ENCODE results near the gene PPFIA1.

Gene PPFIA1

DNA sequence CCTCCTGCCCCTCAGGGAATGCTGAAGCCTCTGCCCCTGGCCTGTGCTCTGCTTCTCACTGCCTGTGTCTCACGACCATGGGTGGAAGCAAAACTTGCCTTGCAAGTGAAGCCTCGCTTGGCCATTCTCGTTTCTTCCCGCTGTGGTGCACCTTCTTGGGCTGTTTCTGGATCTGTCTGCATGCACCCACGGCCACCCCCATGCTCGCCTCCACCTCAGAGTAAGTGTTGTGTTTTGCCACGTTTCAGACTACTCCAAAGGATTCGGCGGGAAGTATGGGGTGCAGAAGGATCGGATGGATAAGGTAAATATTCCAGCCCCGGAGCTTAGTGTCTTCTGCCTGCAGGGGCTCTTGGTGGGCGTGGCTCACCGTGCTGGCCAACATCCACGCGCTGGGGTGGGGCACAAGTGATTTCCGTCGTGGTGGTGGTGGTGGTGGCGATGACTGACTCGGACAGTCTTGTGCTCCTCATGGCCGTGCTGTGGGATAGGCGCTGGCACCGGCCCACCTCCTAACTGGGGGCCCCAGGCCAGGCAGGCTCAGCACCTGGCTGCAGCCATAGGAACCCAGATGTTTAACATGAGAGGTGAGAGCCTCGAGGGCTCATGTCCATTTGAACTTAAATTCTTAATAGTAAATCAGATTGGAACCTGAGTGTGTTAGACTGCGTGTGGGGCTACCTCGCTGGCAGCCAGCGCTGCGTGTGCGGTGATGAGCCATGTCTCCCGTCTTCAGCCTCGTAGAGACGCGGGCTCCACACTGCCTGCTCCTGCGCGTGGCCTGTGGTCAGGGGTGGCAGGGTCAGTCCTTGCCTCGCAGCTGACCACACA, 152.4 kb downstream of the PPFIA1 start:
- Mint-ChIP-seq H3K27ac (ENCODE audit: low read depth) (no peak overlapping the region), H3K4me3 (no peak overlapping the region), H3K9me3 (no peaks in the 10 kb centered on the region), H3K4me1 (peaks cover 31% of the 10 kb centered on the region), H3K36me3 (ENCODE audit: insufficient read depth) (peaks cover 5% of the 10 kb centered on the region), H3K27me3 (peaks cover 35% of the 10 kb centered on the region)
- ATAC-seq (replicated peaks; ENCODE audit: extremely low read depth, poor library complexity, severe bottlenecking): no peak
- DNase-seq (ENCODE audit: low spot score in 2 of 2): no peak

DNA sequence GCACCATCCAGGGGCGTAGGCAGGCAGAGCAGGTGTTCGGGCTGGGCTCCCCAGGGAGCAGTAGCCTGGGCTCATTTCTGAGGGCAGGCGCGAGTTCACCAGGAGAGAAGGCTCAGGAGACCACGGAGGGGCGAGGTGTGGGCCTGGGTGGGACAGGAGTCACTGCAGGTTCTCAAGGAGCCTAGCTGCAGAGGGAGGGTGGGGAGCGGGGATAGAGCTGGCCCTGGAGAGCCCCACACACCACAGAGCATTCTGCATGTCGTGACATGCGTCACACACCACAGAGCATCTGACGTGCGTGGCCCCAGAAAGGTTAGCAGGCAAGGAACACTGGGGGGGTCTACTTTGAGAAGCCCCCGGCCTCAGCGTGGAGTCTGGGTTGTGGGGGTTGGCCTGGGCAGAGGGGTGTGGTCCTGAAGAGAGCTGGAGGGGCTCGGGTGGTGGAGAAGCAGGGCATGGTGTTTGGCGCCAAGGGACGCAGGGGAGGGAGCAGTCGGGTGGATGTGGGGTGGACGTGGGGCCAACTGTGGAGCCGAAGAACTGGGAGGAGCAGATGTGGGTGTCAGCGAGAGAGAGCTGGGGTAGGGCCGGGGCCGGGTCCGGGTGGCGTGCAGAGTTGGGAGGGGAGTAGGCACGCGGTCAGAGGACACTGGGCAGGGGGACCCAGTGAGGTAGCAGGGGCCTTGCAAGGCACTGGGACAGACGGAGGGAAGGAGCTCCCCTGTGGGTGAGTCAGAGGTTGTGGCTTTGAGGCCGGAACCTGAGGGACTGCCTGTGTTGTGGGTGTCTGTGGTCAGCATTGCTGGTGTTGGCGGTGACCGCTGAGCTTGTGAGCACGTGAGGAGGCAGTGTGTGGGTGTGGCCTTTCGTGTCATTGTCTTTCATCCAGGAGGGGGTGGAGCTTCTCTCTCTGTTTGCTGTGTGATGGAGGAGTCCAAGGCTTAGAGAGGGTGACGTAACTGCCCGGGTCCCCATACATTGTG, 153.3 kb downstream of the PPFIA1 start:
- Mint-ChIP-seq H3K4me3 (peak overlapping the region; percentile 33), H3K27ac (ENCODE audit: low read depth) (peak overlapping the region; percentile 85), H3K27me3 (peaks cover 43% of the 10 kb centered on the region), H3K36me3 (ENCODE audit: insufficient read depth) (peaks cover 5% of the 10 kb centered on the region), H3K4me1 (peaks cover 31% of the 10 kb centered on the region), H3K9me3 (no peaks in the 10 kb centered on the region)
- peak in 1 of 2 donors; percentile 50 for DNase-seq (ENCODE audit: low spot score in 2 of 2)
- ATAC-seq (replicated peaks; ENCODE audit: extremely low read depth, poor library complexity, severe bottlenecking): peak; percentile 82

DNA sequence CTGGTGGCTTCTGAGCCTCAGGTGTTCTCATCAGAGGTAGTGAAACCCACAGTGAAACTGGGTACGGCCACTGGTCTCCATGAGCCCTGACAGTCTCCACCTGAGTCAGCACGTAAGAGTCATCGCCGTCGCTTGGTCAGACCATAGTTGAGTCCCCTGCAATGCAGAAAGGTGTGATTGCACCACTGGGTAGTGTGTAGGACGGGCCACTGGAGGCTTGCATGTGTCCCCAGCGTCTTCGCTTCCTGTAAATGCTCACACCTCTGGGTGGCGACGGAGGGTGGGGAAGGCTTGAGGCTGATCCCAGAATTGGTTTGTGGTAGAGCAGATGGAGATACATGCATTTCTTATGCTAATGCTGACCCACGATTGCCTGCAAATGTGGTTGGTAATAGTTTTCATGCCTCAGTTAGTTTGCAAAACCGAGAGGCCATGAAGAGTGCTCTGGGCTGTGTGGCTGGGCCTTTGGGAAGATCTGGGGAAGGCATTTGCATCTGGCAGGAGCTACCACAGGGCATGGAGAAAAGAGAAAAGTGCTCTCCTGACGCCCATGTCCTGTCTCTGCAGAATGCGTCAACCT, 154.4 kb downstream of the PPFIA1 start:
- Mint-ChIP-seq H3K4me3 (peak overlapping the region; percentile 33), H3K9me3 (no peaks in the 10 kb centered on the region), H3K4me1 (peaks cover 31% of the 10 kb centered on the region), H3K27me3 (peaks cover 53% of the 10 kb centered on the region), H3K36me3 (ENCODE audit: insufficient read depth) (peaks cover 5% of the 10 kb centered on the region), H3K27ac (ENCODE audit: low read depth) (no peak overlapping the region)
- no peak for DNase-seq (ENCODE audit: low spot score in 2 of 2)
- no peak for ATAC-seq (replicated peaks; ENCODE audit: extremely low read depth, poor library complexity, severe bottlenecking)

GRCh38 chr11:70427436-70427835, 156.9 kb downstream of the PPFIA1 start:
- peaks cover 35% of the 10 kb centered on the region for H3K4me1 Mint-ChIP-seq
- H3K27ac Mint-ChIP-seq (ENCODE audit: low read depth): no peak overlapping the region
- no peak for ATAC-seq (replicated peaks; ENCODE audit: extremely low read depth, poor library complexity, severe bottlenecking)
- no peaks in the 10 kb centered on the region for H3K9me3 Mint-ChIP-seq
- no peak for DNase-seq (ENCODE audit: low spot score in 2 of 2)
- no peak overlapping the region for H3K4me3 Mint-ChIP-seq
- peaks cover 5% of the 10 kb centered on the region for H3K36me3 Mint-ChIP-seq (ENCODE audit: insufficient read depth)
- peaks cover 77% of the 10 kb centered on the region for H3K27me3 Mint-ChIP-seq

DNA sequence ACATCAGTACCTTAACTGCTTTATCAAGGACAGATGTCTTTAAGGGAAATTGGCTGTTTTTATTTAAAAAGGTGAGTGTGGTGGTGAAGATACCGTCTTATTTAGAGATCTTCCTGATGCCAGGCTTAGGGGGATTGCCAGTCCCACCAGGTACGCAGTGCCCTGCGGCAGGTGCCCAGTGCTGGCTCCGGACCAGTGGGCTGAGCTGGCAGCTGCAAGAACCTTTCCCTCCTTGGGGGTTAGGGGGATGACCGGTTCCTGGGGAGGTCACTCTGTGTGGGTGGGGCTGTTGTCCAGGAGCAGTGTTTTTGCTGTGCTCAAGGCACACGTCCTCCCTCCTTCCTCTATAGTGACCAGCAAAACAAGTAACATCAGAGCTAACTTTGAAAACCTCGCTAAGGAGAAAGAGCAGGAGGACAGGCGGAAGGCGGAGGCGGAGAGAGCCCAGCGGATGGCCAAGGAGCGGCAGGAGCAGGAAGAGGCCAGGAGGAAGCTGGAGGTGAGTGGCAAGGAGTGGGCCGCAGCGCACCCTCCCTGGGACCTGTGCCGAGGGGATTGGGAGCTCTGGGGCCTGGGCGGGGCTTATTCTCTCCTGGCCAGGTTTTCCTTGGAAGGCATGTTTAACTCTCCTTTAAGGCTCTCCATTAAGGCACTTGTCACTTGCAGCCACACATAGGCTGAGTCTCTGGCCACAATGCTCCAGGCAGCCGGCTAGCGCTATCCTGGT, 158.4 kb downstream of the PPFIA1 start:
- Mint-ChIP-seq H3K4me1 (peaks cover 27% of the 10 kb centered on the region), H3K36me3 (ENCODE audit: insufficient read depth) (peaks cover 5% of the 10 kb centered on the region), H3K4me3 (no peak overlapping the region), H3K27me3 (peaks cover 69% of the 10 kb centered on the region), H3K9me3 (no peaks in the 10 kb centered on the region), H3K27ac (ENCODE audit: low read depth) (no peak overlapping the region)
- ATAC-seq (replicated peaks; ENCODE audit: extremely low read depth, poor library complexity, severe bottlenecking) (no peak), DNase-seq (ENCODE audit: low spot score in 2 of 2) (no peak)

DNA sequence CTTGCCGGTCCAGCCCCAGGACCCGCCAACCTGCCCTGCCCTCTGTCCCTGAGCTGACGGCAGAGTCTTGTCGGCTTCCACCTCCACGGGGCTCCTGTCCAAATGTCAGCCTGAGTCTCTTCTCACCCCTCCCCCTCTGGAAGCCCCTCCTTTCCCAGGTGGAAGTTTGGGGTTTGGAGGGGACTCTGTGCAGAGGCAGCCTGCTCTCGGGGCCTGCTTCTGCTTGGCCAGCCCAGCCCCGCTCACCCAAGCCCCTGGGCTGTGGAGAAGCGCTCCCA, 158.9 kb downstream of the PPFIA1 start:
- no peak for ATAC-seq (replicated peaks; ENCODE audit: extremely low read depth, poor library complexity, severe bottlenecking)
- Mint-ChIP-seq H3K4me1 (peaks cover 22% of the 10 kb centered on the region), H3K36me3 (ENCODE audit: insufficient read depth) (peaks cover 2% of the 10 kb centered on the region), H3K27me3 (peaks cover 69% of the 10 kb centered on the region), H3K27ac (ENCODE audit: low read depth) (no peak overlapping the region), H3K9me3 (no peaks in the 10 kb centered on the region), H3K4me3 (no peak overlapping the region)
- DNase-seq (ENCODE audit: low spot score in 2 of 2): no peak

GRCh38 chr11:70429724-70430521, 159.4 kb downstream of the PPFIA1 start:
- Mint-ChIP-seq H3K4me1 (peaks cover 16% of the 10 kb centered on the region), H3K27me3 (peaks cover 63% of the 10 kb centered on the region), H3K4me3 (no peak overlapping the region), H3K36me3 (ENCODE audit: insufficient read depth) (no peaks in the 10 kb centered on the region), H3K9me3 (no peaks in the 10 kb centered on the region), H3K27ac (ENCODE audit: low read depth) (no peak overlapping the region)
- peak; percentile 32 for ATAC-seq (replicated peaks; ENCODE audit: extremely low read depth, poor library complexity, severe bottlenecking)
- no peak for DNase-seq (ENCODE audit: low spot score in 2 of 2)

GRCh38 chr11:70430671-70431574, 160.4 kb downstream of the PPFIA1 start:
- Mint-ChIP-seq H3K27me3 (peaks cover 53% of the 10 kb centered on the region), H3K4me3 (no peak overlapping the region), H3K9me3 (no peaks in the 10 kb centered on the region), H3K27ac (ENCODE audit: low read depth) (no peak overlapping the region), H3K36me3 (ENCODE audit: insufficient read depth) (no peaks in the 10 kb centered on the region), H3K4me1 (peaks cover 6% of the 10 kb centered on the region)
- no peak for ATAC-seq (replicated peaks; ENCODE audit: extremely low read depth, poor library complexity, severe bottlenecking)
- no peak for DNase-seq (ENCODE audit: low spot score in 2 of 2)

DNA sequence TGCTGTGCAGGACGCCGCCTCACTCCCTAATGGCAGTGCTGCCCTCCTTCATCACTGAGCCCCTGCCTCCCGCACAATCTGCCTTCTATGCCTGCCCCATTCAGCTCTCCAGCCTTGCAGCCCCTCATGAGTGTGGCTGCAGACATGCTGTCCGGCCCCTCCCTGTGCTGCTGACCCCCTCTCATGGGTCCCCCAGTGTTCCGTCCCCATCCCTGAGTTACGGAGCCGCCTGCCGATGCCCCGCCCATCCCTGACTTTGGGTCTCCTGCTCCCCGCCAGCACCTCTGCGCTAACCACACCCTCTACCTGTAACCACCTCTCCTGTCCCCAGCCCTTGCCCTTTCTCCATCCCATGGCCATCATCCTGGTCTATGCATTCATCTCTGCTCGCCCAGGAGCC, 161.1 kb downstream of the PPFIA1 start:
- Mint-ChIP-seq H3K9me3 (no peaks in the 10 kb centered on the region), H3K27me3 (peaks cover 51% of the 10 kb centered on the region), H3K4me3 (no peak overlapping the region), H3K36me3 (ENCODE audit: insufficient read depth) (no peaks in the 10 kb centered on the region), H3K27ac (ENCODE audit: low read depth) (no peak overlapping the region), H3K4me1 (peaks cover 4% of the 10 kb centered on the region)
- no peak for ATAC-seq (replicated peaks; ENCODE audit: extremely low read depth, poor library complexity, severe bottlenecking)
- no peak for DNase-seq (ENCODE audit: low spot score in 2 of 2)

DNA sequence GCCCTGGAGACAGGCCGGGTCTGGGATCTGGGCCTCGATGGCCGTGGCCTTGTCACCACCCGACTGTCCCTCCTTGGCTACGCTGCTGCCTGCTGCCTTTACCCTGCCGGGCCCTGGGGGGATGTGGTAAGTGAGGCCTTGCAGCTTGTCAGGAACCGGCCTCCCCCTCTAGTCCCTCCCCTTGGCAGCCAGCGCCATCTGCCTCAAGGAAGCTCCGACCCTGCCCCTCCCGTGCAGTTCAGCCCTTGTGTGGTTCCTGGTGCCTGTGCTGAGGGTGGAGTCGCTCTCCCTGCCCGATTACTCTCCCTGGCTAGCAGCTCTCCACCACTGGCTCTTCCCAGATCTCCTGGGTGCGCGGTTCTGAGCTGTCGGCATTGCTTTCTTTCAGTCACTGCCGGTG, 161.6 kb downstream of the PPFIA1 start:
- no peak overlapping the region for H3K27ac Mint-ChIP-seq (ENCODE audit: low read depth)
- no peaks in the 10 kb centered on the region for H3K9me3 Mint-ChIP-seq
- peaks cover 51% of the 10 kb centered on the region for H3K27me3 Mint-ChIP-seq
- ATAC-seq (replicated peaks; ENCODE audit: extremely low read depth, poor library complexity, severe bottlenecking) (no peak), DNase-seq (ENCODE audit: low spot score in 2 of 2) (no peak)
- no peaks in the 10 kb centered on the region for H3K36me3 Mint-ChIP-seq (ENCODE audit: insufficient read depth)
- H3K4me3 Mint-ChIP-seq: no peak overlapping the region
- H3K4me1 Mint-ChIP-seq: peaks cover 4% of the 10 kb centered on the region

DNA sequence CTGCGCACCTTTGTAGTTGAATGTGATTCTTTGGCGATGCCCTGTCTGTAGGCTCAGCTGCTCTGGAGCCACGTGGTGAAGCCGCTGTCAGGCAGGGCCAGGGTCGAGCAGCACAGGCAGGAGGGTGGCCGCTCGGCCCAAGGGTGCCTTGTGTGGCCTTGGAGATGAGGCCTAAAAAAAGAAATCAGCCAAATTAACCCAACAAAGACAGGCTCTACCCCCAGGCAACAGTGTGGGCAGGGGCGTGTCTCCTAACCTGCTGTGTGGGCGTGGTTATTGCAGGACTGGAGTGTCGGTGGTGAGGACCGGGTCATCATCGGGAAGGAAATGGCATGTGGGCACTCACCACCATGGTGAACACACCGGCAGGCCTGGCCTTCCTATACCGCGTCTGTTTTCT, 162.1 kb downstream of the PPFIA1 start:
- H3K4me1 Mint-ChIP-seq: peaks cover 4% of the 10 kb centered on the region
- H3K27me3 Mint-ChIP-seq: peaks cover 54% of the 10 kb centered on the region
- no peak for DNase-seq (ENCODE audit: low spot score in 2 of 2)
- H3K27ac Mint-ChIP-seq (ENCODE audit: low read depth): no peak overlapping the region
- H3K4me3 Mint-ChIP-seq: no peak overlapping the region
- no peaks in the 10 kb centered on the region for H3K36me3 Mint-ChIP-seq (ENCODE audit: insufficient read depth)
- H3K9me3 Mint-ChIP-seq: no peaks in the 10 kb centered on the region
- no peak for ATAC-seq (replicated peaks; ENCODE audit: extremely low read depth, poor library complexity, severe bottlenecking)

Measured in central memory CD8-positive, alpha-beta T cell (primary cell).